A204.1 (cell line): ENCODE measurements around the gene INSR.
"Not testable (repeated sequence)": the region's sequence is repeated elsewhere in the genome, so short reads cannot be mapped to it uniquely, and the experiment has no call there.

ENCODE experiments used
- FAIRE-seq: peaks from 2 replicates; lab custom pipeline; 2012; peaks lifted over from hg19 to GRCh38; lab: Jason Lieb, UNC

Gene INSR

DNA sequence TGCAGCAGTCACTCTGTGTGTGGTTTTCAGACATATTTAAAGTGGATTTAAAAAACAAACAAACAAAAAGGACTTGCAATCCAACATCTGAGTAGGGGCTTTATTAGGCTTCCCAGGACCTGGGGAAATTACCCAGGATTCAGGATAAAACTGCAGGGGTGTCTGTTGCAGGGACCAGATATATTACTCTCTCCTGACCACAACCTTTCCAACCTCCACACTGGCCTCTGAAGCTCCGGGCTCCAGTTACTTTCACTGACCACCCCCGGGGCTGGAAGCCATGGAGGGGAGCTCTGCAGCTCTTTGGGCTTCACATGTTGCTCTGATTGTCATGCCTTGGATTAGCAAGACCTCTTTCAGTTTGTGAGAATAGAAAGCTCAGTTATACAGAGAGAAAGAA lies 75.2 kb downstream of the INSR start:
- FAIRE-seq, result no peak

DNA sequence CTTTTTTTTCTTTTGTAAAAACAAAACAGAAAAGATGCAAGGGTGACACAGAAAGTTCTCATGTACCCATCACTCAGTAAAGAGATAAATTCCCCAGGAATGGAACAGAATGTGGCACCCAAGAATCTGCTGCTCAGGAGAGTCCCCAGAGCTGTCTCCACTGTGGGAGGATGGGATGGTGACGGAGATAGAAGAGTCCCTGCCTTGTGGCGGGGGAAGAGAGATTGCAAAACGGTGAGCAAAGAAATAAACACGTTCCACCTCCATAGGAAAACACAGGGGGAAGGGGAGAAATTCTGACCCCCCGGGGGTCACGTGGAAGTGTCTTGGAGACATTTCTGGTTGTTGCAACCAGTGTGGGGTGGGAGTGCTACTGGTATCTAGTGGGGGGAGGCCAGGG lies 76.4 kb downstream of the INSR start:
- no peak for FAIRE-seq

DNA sequence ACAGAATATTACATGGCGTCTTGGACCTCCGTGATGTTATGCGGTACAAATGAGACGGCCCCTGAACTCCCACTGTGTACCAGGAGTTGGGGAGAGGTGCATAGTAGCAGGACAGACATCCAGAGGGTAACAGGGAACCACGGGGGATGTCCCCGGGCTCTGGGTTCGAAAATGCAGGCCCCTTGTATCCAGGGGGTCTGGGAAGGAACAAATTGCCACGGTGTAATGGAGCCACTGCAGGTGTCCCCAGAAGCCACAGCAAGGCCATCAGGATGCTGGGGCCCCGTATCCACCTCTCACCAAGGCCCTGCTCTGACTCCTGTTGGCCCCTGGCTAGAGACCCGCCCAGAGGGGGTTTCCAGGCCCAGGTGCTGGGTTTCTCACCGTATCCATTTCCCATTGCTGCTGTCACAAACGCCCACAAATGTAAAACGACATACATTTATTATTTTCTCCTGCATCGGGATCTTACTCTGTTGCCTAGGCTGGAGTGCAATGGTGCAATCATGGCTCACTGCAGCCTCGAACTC lies 77.8 kb downstream of the INSR start:
- no peak for FAIRE-seq

DNA sequence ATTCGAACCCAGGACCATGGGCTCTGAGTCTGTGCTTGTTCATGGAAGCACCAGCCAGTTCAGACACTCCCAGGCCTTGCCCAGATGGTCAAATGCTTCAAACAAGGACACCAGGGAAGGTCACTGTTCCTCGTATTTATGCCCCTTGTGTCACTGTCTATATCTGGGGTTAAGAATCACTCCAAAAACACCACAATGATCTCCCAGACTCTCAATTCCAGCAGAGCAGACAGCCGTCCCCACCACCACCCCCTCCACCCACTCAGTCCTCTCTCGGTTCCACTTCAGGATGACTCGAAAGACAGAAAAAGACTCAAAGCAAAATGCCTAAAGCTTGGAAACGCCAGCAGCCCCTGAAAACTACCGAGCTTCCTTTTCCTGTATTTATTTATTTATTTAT lies 79.0 kb downstream of the INSR start:
- FAIRE-seq, result no peak

GRCh38 chr19:7214324-7215089 lies 79.7 kb downstream of the INSR start:
- FAIRE-seq, result no peak

DNA sequence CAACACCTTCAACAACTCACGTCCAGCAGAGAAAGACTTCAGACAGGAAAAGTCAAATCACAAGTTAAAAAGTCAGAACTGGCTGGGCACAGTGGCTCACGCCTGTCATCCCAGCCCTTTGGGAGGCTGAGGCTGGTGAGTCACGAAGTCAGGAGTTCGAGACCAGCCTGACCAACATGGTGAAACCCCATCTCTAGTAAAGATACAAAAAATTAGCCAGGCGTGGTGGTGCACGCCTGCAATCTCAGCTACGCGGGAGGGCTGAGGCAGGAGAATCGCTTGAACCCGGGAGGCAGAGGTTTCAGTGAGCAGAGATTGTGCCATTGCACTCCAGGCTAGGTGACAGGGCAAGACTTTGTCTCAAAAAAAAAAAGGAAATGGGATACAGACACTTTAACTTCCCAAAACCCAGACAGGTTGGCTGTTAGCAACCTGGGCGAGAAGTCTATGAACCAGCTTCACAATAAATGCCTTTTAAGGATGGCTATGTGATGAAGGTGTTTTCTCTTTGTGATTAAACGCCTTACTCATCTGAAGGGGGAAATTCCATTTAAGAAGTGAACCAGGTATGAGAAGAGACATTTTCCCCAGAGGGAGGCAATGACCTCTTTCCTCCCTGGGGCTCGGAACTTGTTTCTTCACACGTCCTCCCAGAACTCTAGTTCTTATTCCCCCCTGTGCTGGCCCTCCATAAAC lies 80.4 kb downstream of the INSR start:
- no peak for FAIRE-seq

- FAIRE-seq, result no peak
Observed at GRCh38 chr19:7211191-7211951, 82.8 kb downstream of the INSR start.

- FAIRE-seq, result no peak
Observed at GRCh38 chr19:7210359-7210758, 83.9 kb downstream of the INSR start.

GRCh38 chr19:7209597-7210325 lies 84.5 kb downstream of the INSR start:
- FAIRE-seq, result not testable (repeated sequence)

GRCh38 chr19:7209036-7209435 lies 85.2 kb downstream of the INSR start:
- not testable (repeated sequence) for FAIRE-seq

DNA sequence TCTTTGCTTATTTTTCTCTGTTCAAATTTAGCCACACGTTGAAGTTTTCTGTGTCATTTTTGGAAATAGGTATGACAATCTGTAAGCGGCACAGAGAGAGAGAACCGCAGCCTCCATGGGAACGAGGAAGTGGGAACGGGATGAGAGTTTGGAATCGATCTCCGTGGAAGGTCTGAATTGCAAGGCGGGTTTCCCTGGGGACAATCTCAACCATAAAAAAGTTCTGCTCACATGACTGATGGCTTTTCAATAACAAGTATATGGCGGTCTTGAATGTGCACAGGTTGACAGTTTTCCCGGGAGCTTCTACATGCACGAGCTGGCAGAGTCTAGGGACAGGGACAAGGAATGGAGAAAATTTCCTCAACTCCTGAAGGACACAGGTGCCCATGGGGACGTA lies 90.9 kb downstream of the INSR start:
- FAIRE-seq, result no peak

DNA sequence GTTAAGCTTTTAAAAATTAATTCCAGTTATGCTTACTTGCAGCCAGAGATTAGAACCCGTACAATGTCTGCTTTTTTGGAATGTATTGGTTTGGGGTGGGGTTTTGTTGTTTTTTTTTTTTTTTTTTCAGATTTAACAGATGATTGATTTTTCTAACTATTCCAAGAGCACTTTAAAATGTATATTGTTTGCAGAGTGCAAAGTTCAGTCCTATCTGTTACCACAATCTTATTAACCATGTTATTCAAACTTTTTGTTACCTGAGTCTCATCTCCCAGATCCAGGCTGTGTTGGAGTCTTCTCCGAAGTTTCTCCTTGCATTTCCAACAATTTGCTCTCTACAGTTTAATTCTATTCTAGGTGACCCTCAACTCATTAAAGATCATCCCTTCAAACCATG lies 91.3 kb downstream of the INSR start:
- no peak for FAIRE-seq

DNA sequence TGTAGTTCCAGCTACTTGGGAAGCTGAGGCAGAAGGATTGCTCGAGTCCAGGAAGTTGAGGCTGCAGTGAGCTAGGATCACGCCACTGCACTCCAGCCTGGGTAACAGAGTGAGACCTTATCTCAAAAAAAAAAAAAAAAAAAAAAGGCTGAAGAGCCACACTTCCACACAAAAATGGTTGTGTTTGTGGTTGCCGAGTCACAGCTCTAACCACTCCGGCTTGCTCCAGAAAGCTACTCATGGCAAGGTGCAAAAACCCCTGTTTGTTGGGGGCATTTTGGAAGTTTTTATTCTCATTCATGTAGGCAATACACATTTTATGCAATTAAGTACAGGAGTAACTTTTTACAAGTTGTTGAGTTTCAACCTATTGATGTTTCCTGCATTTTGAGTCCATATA lies 93.5 kb downstream of the INSR start:
- no peak for FAIRE-seq

- FAIRE-seq, result no peak
Observed at GRCh38 chr19:7199613-7200533, 94.3 kb downstream of the INSR start.

DNA sequence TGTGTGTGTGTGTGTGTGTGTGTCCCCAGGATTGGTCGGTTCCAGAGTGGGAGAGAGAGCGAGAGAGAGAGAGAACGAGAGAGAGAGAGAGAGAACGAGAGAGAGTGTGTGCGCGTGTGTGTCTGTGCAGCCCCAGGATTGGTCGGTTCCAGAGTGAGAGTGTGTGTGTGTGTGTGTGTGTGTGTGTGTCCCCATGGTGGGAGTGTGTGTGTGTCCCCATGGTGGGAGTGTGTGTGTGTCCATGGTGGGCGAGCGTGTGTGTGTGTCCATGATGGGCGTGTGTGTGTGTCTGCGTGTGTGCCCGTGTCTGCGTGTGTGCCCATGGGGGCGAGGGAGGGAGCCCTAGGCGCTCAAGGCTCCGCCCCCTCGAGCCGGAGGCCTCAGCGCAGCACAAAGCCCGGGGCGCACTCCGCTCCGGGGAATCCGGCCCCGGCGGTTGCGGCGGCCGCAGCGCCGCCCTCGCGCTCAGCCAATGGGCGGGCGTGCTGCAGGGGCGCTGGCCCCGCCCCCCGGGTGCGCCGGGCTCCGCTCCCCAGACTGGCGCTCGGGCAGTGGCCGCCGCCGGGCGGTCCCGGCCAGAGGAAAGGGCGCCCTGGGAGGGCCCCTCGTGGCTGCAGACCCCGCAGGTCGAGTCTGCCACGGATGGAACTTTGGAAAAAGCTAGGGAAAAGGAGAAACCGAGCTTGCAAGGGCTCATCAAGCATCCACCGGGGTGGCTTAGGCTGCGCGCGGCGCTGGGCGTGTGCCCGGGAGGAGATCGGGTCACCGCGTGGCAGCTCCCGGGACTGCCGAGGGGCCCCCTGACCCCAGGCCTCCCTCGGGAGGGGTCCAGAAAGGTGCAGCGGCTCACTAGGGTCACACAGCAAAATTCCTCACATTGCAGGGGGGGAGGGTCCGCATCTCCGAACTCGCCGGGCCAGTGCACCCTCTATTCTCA lies 96.2 kb downstream of the INSR start:
- FAIRE-seq, result no peak

DNA sequence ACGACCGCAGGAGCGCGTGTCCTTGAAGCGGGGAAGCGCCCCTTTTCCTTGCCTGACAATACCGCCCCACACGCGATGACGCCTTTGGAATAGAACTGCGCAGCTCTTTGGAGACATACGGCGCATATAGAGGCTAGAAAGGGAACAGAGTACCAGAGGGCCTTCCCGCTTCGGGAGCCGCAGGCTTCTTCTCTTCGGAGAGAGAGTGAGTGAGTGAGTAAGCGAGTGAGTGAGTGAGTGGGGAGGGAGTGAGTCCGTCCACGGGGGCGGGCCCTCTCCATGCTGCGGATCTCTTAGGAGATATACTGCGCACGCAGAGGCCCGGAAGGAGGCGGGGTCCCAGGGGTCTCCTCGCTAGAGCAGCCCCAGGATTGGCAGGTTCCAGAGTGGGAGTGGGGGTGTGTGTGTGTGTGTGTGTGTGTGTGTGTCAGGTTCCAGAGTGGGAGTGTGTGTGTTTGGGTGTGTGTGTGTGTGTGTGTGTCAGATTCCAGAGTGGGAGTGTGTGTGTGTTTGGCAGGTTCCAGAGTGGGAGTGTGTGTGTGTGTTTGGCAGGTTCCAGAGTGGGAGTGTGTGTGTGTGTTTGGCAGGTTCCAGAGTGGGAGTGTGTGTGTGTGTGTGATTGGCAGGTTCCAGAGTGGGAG lies 97.0 kb downstream of the INSR start:
- no peak for FAIRE-seq

- no peak for FAIRE-seq
Observed at GRCh38 chr19:7196763-7197118, 97.5 kb downstream of the INSR start.

DNA sequence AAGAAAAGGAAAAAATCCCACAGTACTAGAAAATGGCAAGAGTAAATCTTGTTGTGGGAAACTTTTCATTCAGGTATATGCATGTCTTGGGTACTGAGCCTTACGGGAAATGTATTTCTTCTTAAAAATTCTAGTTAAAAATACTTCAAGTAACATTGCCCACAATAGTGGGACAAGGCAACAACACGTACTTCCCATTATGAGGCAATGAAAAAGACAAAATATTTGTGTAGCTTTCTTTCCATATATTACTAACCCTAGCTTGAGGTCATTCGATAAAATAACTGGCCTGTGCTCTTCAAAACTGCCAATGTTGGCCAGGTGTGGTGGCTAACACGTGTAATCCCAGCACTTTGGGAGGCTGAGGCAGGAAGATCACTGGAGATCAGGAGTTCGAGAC lies 99.2 kb downstream of the INSR start:
- no peak for FAIRE-seq

GRCh38 chr19:7194566-7194965 lies 99.6 kb downstream of the INSR start:
- FAIRE-seq, result no peak
